GM23338 (cell line): ENCODE data around the gene CIAO1.

ENCODE experiments used
- CTCF ChIP-seq, 2 experiments: fragments of 200-600 bp in 1 of 2; sonication (generic) in 1 of 2; conservative IDR thresholded peaks; 2 replicates each; pipeline versions ENCODE4 v1.5.1 to v1.6.1; 2016 to 2017; ENCODE audit warnings: antibody characterized with exemption in 2 of 2, low read depth in 2 of 2, mild to moderate bottlenecking in 2 of 2, moderate library complexity in 1 of 2
- ETS1 ChIP-seq: IDR thresholded peaks from 2 replicates; pipeline ENCODE4 v1.6.1; 2016; ENCODE audit warnings: antibody characterized with exemption
- EZH2 ChIP-seq: fragments of 200-600 bp; sonication (generic); IDR thresholded peaks from one replicate; pipeline ENCODE4 v1.8.0; 2017; ENCODE audit warnings: antibody characterized with exemption, mild to moderate bottlenecking, low read depth; ENCODE audit not compliant: unreplicated experiment
- EZH2phosphoT487 ChIP-seq: fragments of 200-600 bp; sonication (generic); IDR thresholded peaks from one replicate; pipeline ENCODE4 v1.8.1; 2018; ENCODE audit warnings: antibody characterized with exemption; ENCODE audit not compliant: unreplicated experiment
- POLR2AphosphoS5 ChIP-seq: IDR thresholded peaks from 2 replicates; pipeline ENCODE4 v1.6.1; 2016; ENCODE audit warnings: antibody characterized with exemption, low read depth

GRCh38 chr2:96259497-96259921, 6.5 kb upstream of the CIAO1 start:
- TF ChIP-seq CTCF (conservative IDR thresholded peaks at IDR 0.05; ENCODE audit: low read depth in 2 of 2) (no peak), EZH2phosphoT487 (no peak), EZH2 (no peak), POLR2AphosphoS5 (no peak), ETS1 (no peak)
